Endothelial cell of umbilical vein (primary cell): ENCODE results near the gene BEX1.

Experiments
- EZH2 ChIP-seq: IDR thresholded peaks from 2 replicates; pipeline ENCODE4 v1.6.1; 2012; ENCODE audit warnings: borderline replicate concordance, low read depth, mild to moderate bottlenecking, moderate library complexity, low read length, inconsistent platforms; ENCODE audit not compliant: severe bottlenecking
- FOS ChIP-seq: IDR thresholded peaks from 2 replicates; pipeline ENCODE4 v1.6.1; 2011; ENCODE audit warnings: mild to moderate bottlenecking, low read length, moderate library complexity, borderline replicate concordance; ENCODE audit not compliant: insufficient read depth
- GATA2 ChIP-seq: IDR thresholded peaks from 2 replicates; pipeline ENCODE4 v1.7.0; 2011; ENCODE audit warnings: low read depth, mild to moderate bottlenecking, moderate library complexity, mixed read lengths, low read length; ENCODE audit not compliant: insufficient read length, insufficient read depth
- JUN ChIP-seq: IDR thresholded peaks from 2 replicates; pipeline ENCODE4 v1.6.1; 2011; ENCODE audit warnings: borderline replicate concordance, low read depth; ENCODE audit not compliant: insufficient read length, insufficient read depth
- MYC ChIP-seq: IDR thresholded peaks from one replicate; pipeline ENCODE4 v1.6.1; 2011; ENCODE audit warnings: mild to moderate bottlenecking, low read depth, low read length
- POLR2A ChIP-seq: IDR thresholded peaks from 2 replicates; pipeline ENCODE4 v1.6.1; 2012; ENCODE audit warnings: low read depth, mild to moderate bottlenecking, control low read depth, low read length
- POLR2AphosphoS5 ChIP-seq: IDR thresholded peaks from 2 replicates; pipeline ENCODE4 v1.6.1; 2012; ENCODE audit warnings: low read depth, mild to moderate bottlenecking, control low read depth, low read length, moderate library complexity; ENCODE audit not compliant: insufficient read depth
- TF ChIP-seq, protein P1 (sequence below), 2 donors: IDR thresholded peaks; 1 replicate in 1 of 2; 2 replicates in 1 of 2; pipeline ENCODE4 v1.5.1; 2011; ENCODE audit warnings: low read length in 2 of 2, mild to moderate bottlenecking in 2 of 2, moderate library complexity in 2 of 2, control low read depth in 1 of 2, inconsistent platforms in 1 of 2, low read depth in 1 of 2; ENCODE audit not compliant: insufficient read depth in 1 of 2; ENCODE audit errors: extremely low read depth in 1 of 2
- TF ChIP-seq, protein P2 (sequence below): IDR thresholded peaks from 2 replicates; pipeline ENCODE4 v1.6.1; 2011; ENCODE audit not compliant: insufficient read depth, insufficient read length

DNA sequence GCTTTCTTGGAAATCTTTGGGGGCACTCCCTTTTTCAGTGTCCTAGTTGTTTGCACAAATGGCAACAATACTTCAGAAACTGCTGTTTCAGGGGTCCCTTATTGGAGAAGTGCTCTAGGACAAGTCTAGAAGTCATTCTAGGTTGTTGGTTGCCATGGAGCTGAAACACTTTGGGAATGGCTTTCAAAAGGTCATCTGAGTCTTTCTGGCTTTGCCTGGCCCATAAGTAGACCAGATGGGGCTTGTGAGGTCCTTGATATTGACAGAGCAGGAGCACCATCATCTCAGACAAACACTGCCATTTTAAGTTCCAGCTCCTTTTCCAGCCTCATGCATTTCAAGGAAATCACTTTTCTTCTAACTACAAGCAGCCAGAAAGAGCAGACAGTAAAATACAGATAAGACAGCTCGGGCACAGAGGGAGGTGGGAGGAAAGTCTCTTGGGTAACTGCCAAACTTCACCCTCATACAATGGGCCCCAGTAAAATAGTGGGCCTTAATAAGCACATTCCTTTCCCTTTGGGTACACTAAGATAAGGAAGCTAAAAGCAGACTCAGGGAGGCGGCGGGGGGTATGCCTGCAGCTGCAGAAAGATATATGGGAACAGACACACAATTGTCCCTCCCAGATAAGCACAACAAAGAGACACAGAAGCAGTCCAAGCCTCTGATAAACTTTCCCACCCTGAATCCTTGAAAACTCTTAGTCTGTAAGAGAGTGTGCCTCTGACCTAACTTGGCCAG lies 37.5 kb upstream of the BEX1 start:
- TF ChIP-seq, protein P1, sequence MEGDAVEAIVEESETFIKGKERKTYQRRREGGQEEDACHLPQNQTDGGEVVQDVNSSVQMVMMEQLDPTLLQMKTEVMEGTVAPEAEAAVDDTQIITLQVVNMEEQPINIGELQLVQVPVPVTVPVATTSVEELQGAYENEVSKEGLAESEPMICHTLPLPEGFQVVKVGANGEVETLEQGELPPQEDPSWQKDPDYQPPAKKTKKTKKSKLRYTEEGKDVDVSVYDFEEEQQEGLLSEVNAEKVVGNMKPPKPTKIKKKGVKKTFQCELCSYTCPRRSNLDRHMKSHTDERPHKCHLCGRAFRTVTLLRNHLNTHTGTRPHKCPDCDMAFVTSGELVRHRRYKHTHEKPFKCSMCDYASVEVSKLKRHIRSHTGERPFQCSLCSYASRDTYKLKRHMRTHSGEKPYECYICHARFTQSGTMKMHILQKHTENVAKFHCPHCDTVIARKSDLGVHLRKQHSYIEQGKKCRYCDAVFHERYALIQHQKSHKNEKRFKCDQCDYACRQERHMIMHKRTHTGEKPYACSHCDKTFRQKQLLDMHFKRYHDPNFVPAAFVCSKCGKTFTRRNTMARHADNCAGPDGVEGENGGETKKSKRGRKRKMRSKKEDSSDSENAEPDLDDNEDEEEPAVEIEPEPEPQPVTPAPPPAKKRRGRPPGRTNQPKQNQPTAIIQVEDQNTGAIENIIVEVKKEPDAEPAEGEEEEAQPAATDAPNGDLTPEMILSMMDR (IDR thresholded peaks at IDR 0.05; ENCODE audit: extremely low read depth in 1 of 2, insufficient read depth in 1 of 2, low read depth in 1 of 2, low read length in 2 of 2) = no peak
- TF ChIP-seq GATA2 (no peak), POLR2AphosphoS5 (no peak), POLR2A (no peak), MYC (no peak), EZH2 (no peak), FOS (no peak), JUN (no peak)
- TF ChIP-seq, protein P2, sequence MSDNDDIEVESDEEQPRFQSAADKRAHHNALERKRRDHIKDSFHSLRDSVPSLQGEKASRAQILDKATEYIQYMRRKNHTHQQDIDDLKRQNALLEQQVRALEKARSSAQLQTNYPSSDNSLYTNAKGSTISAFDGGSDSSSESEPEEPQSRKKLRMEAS = no peak
